ENCODE results near the gene CIAO2A.
"Not testable (repeated sequence)": the region's sequence is repeated elsewhere in the genome, so short reads cannot be mapped to it uniquely, and the experiment has no call there.

Gene CIAO2A

GRCh38 chr15:64071931-64072765 lies 21.5 kb downstream of the CIAO2A start:
- DNase-seq (ENCODE audit: low spot score): no peak

- DNase-seq (ENCODE audit: low spot score): no peak
Observed at GRCh38 chr15:64070965-64071851, 22.4 kb downstream of the CIAO2A start.

- DNase-seq (ENCODE audit: low spot score): no peak
Observed at GRCh38 chr15:64070106-64070505, 23.5 kb downstream of the CIAO2A start.

- no peak for DNase-seq (ENCODE audit: low spot score)
Observed at GRCh38 chr15:64068133-64068532, 25.5 kb downstream of the CIAO2A start.

GRCh38 chr15:64067564-64068030 lies 26.0 kb downstream of the CIAO2A start:
- peak; percentile 84 for DNase-seq (ENCODE audit: low spot score)

GRCh38 chr15:64066451-64066850 lies 27.2 kb downstream of the CIAO2A start:
- DNase-seq (ENCODE audit: low spot score): no peak

GRCh38 chr15:64060716-64061115 lies 32.9 kb downstream of the CIAO2A start:
- DNase-seq (ENCODE audit: low spot score): no peak

GRCh38 chr15:64059104-64059503 lies 34.5 kb downstream of the CIAO2A start:
- not testable (repeated sequence) for DNase-seq (ENCODE audit: low spot score)

- no peak for DNase-seq (ENCODE audit: low spot score)
Observed at GRCh38 chr15:64058279-64058678, 35.4 kb downstream of the CIAO2A start.

- DNase-seq (ENCODE audit: low spot score): not testable (repeated sequence)
Observed at GRCh38 chr15:64053674-64054073, 40.0 kb downstream of the CIAO2A start.

- no peak for DNase-seq (ENCODE audit: low spot score)
Observed at GRCh38 chr15:64052925-64053491, 40.6 kb downstream of the CIAO2A start.

- DNase-seq (ENCODE audit: low spot score): no peak
Observed at GRCh38 chr15:64051407-64052259, 42.0 kb downstream of the CIAO2A start.

GRCh38 chr15:64051093-64051402 lies 42.6 kb downstream of the CIAO2A start:
- no peak for DNase-seq (ENCODE audit: low spot score)

GRCh38 chr15:64050281-64051092 lies 43.2 kb downstream of the CIAO2A start:
- DNase-seq (ENCODE audit: low spot score): peak; percentile 38

- DNase-seq (ENCODE audit: low spot score): no peak
Observed at GRCh38 chr15:64048781-64049460, 44.7 kb downstream of the CIAO2A start.

- DNase-seq (ENCODE audit: low spot score): peak; percentile 98
Observed at GRCh38 chr15:64046421-64047153, 47.1 kb downstream of the CIAO2A start, which contains the start of gene DAPK2. Gene DAPK2, minus strand, starts transcription at chr15:64046485. Its CDS starts 6,224 bp downstream, at chr15:64040261.

GRCh38 chr15:64045774-64046420 lies 47.7 kb downstream of the CIAO2A start:
- DNase-seq (ENCODE audit: low spot score): peak; percentile 77

GRCh38 chr15:64045101-64045435 lies 48.6 kb downstream of the CIAO2A start:
- DNase-seq (ENCODE audit: low spot score): no peak

All from iPS-NIHi11 (cell line).